SH-SY5Y (cell line): ENCODE measurements around the gene SPEF1.

Source experiments
- GATA2 ChIP-seq: IDR thresholded peaks from 2 replicates; pipeline ENCODE4 v1.6.1; 2011; ENCODE audit warnings: mild to moderate bottlenecking, low read depth, low read length
- GATA3 ChIP-seq: IDR thresholded peaks from 2 replicates; pipeline ENCODE4 v1.6.1; 2011; ENCODE audit warnings: low read depth, mild to moderate bottlenecking, low read length, moderate library complexity

- TF ChIP-seq GATA2 (no peak), GATA3 (no peak)
Measured at GRCh38 chr20:3753098-3753497, 28.1 kb downstream of the SPEF1 start.
